ENCODE data around the gene PRSS3. TPM values are rescaled to one million over a fixed set of nuclear protein-coding genes. Genes with fewer than 3 reads are reported as not detected.
"Not testable (repeated sequence)": the region's sequence is repeated elsewhere in the genome, so short reads cannot be mapped to it uniquely, and the experiment has no call there.

PRSS3 gene
- total and polyA plus RNA-seq, 9 of the 15 experiments (the other 6 are each of a cell fraction or from before 2014, with no cell fraction given) = 0.35 to 0.42 TPM; not detected in 7

DNA sequence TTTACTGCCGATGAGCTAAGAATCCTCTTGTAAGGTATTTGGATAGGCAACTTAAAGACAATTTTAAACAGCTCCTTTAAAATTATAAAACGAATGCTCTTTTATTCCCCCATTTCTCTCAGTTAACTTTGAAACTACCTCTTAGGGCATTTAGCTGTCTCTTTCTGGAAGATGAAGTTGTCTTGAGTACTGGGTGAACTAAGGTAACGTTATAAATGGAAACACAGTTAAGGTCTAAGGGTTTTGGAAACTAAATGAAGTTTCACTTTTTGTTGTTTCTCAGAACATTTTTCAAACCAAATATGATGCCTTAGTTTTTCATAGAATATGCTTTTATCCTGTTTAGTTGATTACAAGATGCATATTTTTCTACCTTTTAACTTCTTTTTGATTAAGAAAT lies 28.4 kb downstream of the PRSS3 start:
- no peak for DNase-seq (ENCODE audit: extremely low read depth in 1 of 4, low spot score in 3 of 4)
- H3K4me1 ChIP-seq (replicated peaks in 1 of 2; ENCODE audit: control insufficient read depth in 2 of 2, insufficient read depth in 2 of 2, low read length in 2 of 2) = peaks cover 0 to 3% of the 10 kb centered on the region in 2 experiments; a peak in 2 of 5 replicates
- no peaks in the 10 kb centered on the region for H3K9me1 ChIP-seq (ENCODE audit: control insufficient read depth, insufficient read depth, low read length)
- ChIA-PET POLR2A (no interaction called here), CTCF (ENCODE audit: low intra/inter-chr PET ratio) (no interaction called here)
- H3K27me3 ChIP-seq (ENCODE audit: control insufficient read depth in 2 of 2, insufficient read depth in 2 of 2, low read length in 2 of 2) = no peaks in the 10 kb centered on the region
- TF ChIP-seq KLF1 (tag; IDR thresholded peaks at IDR 0.05) (no peak), ZZZ3 (IDR thresholded peaks at IDR 0.05) (no peak)
- BruUV-seq (replicated peaks) = no TSS peak
- H3K4me2 ChIP-seq (ENCODE audit: insufficient read depth, low read length) = no peak overlapping the region
- peaks cover 7% of the 10 kb centered on the region; the same call in 2 of the 3 replicates for H3K36me3 ChIP-seq (ENCODE audit: control insufficient read depth, insufficient read depth, low read length)
- no peaks in the 10 kb centered on the region for H3K9me3 ChIP-seq (replicated peaks; ENCODE audit: control insufficient read depth, insufficient read depth, low read depth, low read length)
- peaks cover 88% of the 10 kb centered on the region for H3K79me2 ChIP-seq (ENCODE audit: control insufficient read depth, insufficient read depth, low read length)
- 79% methylated on average over 3 of the region's 3 CpGs for WGBS (ENCODE audit: insufficient coverage, low coverage, missing lambda C conversion rate)
- H3K27ac ChIP-seq (ENCODE audit: extremely low read depth, low read depth, low read length) = no peak overlapping the region
- H4K20me1 ChIP-seq (replicated peaks; ENCODE audit: control insufficient read depth, insufficient read depth, low read length) = no peaks in the 10 kb centered on the region
- in situ Hi-C loops (cut with MboI) (no loop called here), intact Hi-C loops (cut with micrococcal nuclease) (no loop called here)
- no peak overlapping the region for H3K9ac ChIP-seq (ENCODE audit: insufficient read depth in 1 of 2, low read depth in 2 of 2, low read length in 2 of 2)
- no peak overlapping the region for H3K4me3 ChIP-seq
- no peak for FAIRE-seq
- ATAC-seq = no peak
- no peak overlapping the region for H2AFZ ChIP-seq (ENCODE audit: low read depth, low read length)

GRCh38 chr9:33827285-33827684 lies 31.9 kb downstream of the PRSS3 start:
- BruUV-seq (replicated peaks); H3K4me2 ChIP-seq (ENCODE audit: insufficient read depth, low read length); H3K9ac ChIP-seq (ENCODE audit: insufficient read depth in 1 of 2, low read depth in 2 of 2, low read length in 2 of 2); H4K20me1 ChIP-seq (replicated peaks; ENCODE audit: control insufficient read depth, insufficient read depth, low read length); CTCF ChIA-PET (ENCODE audit: low intra/inter-chr PET ratio); H2AFZ ChIP-seq (ENCODE audit: low read depth, low read length); in situ Hi-C loops (cut with MboI); H3K4me3 ChIP-seq; H3K9me1 ChIP-seq (ENCODE audit: control insufficient read depth, insufficient read depth, low read length); H3K27me3 ChIP-seq (ENCODE audit: control insufficient read depth in 2 of 2, insufficient read depth in 2 of 2, low read length in 2 of 2); intact Hi-C loops (cut with micrococcal nuclease); FAIRE-seq; ATAC-seq; H3K27ac ChIP-seq (ENCODE audit: extremely low read depth, low read depth, low read length); DNase-seq (ENCODE audit: extremely low read depth in 1 of 4, low spot score in 3 of 4); H3K4me1 ChIP-seq (replicated peaks in 1 of 2; ENCODE audit: control insufficient read depth in 2 of 2, insufficient read depth in 2 of 2, low read length in 2 of 2); H3K9me3 ChIP-seq (replicated peaks; ENCODE audit: control insufficient read depth, insufficient read depth, low read depth, low read length); POLR2A ChIA-PET: not testable (repeated sequence)
- Histone ChIP-seq H3K36me3 (ENCODE audit: control insufficient read depth, insufficient read depth, low read length) (peaks cover 11% of the 10 kb centered on the region; the same call in 2 of the 3 replicates), H3K79me2 (ENCODE audit: control insufficient read depth, insufficient read depth, low read length) (peaks cover 74% of the 10 kb centered on the region)
- 98% methylated on average over 11 of the region's 11 CpGs for WGBS (ENCODE audit: insufficient coverage, low coverage, missing lambda C conversion rate)

- in situ Hi-C loops (cut with MboI); DNase-seq (ENCODE audit: extremely low read depth in 1 of 4, low spot score in 3 of 4); FAIRE-seq; H3K4me3 ChIP-seq; H3K36me3 ChIP-seq (ENCODE audit: control insufficient read depth, insufficient read depth, low read length); H4K20me1 ChIP-seq (replicated peaks; ENCODE audit: control insufficient read depth, insufficient read depth, low read length); POLR2A ChIA-PET; intact Hi-C loops (cut with micrococcal nuclease); H2AFZ ChIP-seq (ENCODE audit: low read depth, low read length); CTCF ChIA-PET (ENCODE audit: low intra/inter-chr PET ratio); H3K9me3 ChIP-seq (replicated peaks; ENCODE audit: control insufficient read depth, insufficient read depth, low read depth, low read length); H3K9me1 ChIP-seq (ENCODE audit: control insufficient read depth, insufficient read depth, low read length); H3K4me1 ChIP-seq (replicated peaks in 1 of 2; ENCODE audit: control insufficient read depth in 2 of 2, insufficient read depth in 2 of 2, low read length in 2 of 2); ATAC-seq; H3K27me3 ChIP-seq (ENCODE audit: control insufficient read depth in 2 of 2, insufficient read depth in 2 of 2, low read length in 2 of 2); H3K4me2 ChIP-seq (ENCODE audit: insufficient read depth, low read length); H3K27ac ChIP-seq (ENCODE audit: extremely low read depth, low read depth, low read length); H3K9ac ChIP-seq (ENCODE audit: insufficient read depth in 1 of 2, low read depth in 2 of 2, low read length in 2 of 2): not testable (repeated sequence)
- peaks cover 75% of the 10 kb centered on the region for H3K79me2 ChIP-seq (ENCODE audit: control insufficient read depth, insufficient read depth, low read length)
- 95% methylated on average over 15 of the region's 17 CpGs for WGBS (ENCODE audit: insufficient coverage, low coverage, missing lambda C conversion rate)
- TSS peak; percentile 24 for BruUV-seq (replicated peaks)
Measured at GRCh38 chr9:33829641-33830230, 34.4 kb downstream of the PRSS3 start.
